RKO (cell line): ENCODE results near the gene NFKBIE.
A peak's percentile ranks its signal among the peaks of the same experiment; 100 is the strongest.

Source experiments
- DNase-seq: peaks from one replicate; pipeline ENCODE4 v3.0.0-alpha.2; 2016; ENCODE audit warnings: low spot score

Gene NFKBIE

DNA sequence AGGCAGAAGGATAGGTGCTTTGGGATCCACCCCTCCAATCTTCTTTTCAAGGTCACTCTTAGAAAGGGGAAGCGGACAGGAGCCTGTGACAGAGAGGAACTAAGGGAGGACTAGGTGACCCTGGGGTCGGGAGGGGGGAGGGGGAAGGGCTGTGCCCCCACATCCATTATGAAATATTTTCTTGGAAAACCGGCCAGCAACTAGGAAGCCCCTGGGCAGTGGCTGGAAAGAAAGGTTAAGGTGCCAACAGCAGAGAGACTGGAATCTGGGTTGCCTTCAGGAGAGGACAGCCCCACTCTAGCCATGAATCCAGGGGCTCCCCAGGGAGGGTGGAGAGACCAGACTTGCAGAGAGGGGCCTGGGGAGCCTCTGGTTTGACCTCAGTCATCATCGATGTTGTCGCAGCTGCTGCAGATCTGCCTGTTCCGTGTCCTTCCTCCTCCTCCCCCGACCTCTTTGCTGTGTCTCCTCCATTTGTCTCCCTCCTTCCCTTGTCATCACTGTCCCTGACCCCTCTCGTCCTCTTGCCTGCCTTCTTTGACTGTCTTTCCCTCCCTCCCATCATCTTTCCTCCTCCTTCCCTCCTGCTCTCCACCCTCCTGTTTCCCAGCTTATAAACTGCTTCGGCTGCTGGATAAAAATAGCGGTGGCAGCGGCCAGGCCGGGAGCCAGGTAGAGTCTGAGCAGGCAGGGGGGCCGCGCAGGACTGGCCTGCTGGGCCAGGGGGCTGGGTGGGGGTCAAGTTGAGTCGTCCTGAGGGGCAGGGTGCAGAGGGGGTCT, 38.8 kb downstream of the NFKBIE start:
- no peak for DNase-seq

DNA sequence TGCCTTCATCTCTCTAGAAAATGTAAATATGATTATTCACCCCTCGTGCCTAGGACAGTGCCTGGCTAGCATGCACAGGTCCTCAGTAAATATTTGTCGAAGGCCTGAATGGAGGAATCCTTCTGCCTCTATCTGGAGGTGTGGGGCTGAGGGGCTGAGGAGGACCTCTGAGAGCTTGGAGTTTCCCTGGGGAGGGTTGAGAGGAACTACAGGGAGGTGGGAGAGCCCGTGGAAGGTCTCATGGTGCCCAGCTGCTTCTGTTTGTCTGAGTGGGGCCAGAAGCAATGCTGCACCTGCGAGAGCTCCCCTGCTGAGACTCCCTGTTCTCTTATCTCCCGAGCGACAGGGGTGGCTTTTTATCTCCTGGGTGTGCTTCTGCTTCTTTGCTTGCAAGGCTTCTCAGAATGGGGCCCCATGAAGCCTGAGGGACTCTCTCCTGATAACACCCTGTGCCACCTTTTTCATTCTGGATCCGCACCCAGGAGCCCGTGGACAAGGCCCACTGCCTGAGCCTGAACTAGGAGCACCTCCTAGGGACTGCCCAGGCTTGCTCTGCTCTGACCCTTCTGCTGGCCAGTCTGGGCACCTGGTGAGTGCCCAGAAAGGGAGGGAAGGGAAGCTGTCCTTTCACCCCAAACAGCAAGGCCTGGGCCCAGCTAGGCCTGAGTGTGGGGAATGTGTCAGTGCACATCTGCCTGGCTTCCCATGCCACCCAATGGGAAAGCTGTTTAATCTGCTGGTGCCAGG, 39.6 kb downstream of the NFKBIE start:
- DNase-seq = no peak

DNA sequence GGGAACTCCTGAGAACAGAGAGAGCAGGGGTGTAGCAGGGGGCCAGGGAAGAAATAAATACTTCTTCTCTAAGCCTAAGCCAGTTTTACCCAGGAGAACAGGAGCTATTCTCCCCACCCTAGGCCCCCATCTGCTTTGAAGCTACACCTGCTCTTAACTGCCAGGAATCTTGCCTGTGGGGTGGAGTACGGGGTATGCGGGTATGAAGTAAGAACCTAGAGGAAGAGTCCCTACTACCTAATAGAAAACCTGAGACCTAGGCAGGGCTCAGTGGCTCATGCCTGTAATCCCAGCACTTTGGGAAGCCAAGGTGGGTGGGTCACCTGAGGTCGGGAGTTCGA, 40.4 kb downstream of the NFKBIE start:
- no peak for DNase-seq

DNA sequence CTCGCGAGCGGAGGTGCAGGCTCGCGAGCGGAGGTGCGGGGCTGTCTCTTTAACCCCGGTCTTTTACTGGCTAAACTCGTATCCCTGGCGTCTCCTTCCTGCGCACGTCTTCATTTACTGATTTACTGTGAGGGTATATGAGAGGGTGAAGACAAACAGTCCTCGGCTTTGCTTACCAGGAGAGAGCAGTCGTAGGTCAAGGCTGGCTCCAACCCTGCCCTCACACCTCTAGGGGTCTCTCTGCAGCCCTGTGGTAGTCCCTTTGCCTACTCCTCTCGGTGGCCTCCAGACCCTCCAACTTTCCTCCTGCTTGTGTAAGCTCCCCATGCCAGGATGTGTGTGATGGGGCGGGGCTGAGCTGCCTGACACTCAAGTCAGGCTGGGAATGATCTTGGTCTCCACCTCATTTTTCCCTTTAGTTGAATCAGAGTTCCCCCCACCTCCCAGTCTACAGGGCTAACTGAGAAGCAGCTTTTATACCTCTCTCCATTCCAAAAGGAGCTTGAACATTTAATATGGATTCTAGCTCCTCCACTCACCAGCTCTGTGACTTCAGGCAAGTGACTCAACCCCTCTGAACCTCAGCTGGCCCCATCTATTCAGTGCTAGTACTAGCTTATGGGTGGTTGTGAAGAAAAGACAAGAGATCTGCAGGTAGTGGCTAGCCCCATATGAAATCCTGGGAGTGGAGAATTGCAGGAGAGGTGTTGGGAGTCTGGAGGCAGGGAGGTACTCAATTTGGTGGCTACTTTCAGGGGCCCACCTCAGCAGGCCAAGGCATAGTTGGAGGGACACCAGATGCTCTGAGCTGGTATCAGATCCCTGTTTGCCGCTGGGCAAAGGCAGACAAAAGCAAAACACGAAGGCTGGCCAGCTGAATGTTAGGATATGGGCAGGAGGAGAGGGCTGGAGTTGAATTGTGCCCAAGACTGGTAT, 41.1 kb downstream of the NFKBIE start:
- DNase-seq = peak; percentile 75

DNA sequence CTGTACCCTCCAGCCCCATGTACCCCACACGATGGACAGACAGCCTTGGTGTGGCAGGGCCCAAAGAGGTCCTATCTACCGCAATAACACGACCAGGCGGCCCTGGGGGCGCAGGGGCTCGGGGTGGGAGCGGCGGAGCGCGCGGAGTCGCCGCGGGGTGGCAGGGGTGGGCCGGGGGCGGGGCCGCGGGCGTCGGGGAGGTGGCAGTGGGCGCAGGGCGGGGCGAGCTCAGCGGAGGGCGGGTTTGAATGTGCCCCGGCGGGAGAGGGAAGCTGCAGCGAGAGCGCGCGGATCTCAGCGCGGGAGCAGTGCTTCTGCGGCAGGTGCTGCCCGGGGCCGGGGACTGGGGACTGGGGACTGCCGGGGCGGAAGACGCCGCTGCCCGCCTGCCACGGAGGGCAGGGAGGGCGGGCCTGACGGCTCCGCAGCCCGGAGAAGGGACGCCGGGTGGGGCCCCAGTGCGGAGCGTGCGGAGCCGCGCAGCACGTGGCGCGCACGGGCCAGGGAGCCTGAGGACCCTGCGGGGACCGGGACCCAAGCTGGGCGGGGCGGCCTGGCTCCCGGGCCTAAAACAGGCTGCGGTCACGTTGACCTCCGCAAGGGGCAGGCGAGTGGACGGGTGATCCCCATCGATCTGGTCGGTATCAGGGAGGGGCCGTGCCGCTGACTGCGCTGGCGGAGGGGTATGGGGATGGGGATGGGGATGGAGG, 41.9 kb downstream of the NFKBIE start, which contains the start of gene SLC29A1:
Gene SLC29A1, plus strand, starts transcription at position 277 of the 710 bp plus-strand sequence. CDS start 3,719 bp downstream, outside the sequence.
- peak; percentile 74 for DNase-seq

DNA sequence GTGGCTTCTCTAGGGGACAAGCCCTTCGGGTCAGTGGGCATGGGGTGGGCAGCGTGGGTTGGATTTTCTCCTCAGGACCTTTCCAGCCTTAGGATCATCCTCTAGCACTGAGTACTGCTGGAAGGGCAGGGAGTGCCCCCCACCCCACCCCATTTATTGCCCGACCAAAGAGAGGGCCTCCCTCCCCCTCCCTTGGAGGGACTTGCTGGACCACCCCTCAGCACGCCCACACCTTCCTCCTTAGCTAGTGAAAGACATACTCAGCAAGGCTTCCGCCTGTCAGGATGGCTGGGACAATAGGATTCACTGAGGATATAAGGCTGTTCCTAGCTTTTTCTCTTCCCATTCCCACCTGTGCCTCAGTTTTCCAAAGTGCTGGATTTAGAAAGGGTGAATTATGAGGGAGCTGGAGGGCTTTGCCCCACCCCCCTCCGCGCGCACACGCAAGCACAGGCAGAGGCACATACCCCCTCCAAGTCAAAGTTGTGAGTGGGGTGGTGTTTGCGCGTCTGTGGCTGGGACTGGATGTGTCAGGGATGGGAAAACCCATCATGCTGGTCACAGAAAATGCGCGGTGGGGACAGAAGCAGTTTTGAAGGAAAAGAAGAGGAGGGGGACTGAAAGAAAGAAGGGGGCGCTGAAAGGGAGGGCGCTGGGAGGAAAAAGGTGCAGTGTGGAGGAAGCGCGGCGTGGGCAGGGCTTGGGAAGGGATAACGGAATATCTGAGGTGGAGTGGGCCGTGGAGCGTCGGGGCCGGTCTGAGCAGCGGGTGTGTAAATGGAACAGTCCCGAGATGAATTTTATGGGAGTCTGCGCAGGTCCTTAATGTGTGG, 42.6 kb downstream of the NFKBIE start:
- DNase-seq = peak; percentile 61

DNA sequence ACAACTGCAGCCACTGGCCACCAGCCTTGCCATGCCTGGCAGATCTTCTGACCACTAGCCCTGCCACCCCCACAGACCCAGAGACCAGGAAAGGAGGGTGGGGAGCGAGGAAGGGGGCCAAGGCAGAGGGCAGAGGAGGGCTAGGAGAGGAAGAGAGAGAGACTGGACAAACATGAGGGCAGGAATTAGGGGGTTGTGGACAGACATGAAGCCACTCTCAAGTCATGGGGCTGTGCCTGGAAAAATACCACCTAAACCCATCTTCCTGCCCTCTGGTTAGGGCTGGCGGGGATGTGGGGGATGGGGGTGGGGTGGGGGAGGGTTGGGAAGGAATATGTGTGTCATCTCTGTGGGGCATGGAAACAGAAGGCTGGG, 43.4 kb downstream of the NFKBIE start:
- no peak for DNase-seq

DNA sequence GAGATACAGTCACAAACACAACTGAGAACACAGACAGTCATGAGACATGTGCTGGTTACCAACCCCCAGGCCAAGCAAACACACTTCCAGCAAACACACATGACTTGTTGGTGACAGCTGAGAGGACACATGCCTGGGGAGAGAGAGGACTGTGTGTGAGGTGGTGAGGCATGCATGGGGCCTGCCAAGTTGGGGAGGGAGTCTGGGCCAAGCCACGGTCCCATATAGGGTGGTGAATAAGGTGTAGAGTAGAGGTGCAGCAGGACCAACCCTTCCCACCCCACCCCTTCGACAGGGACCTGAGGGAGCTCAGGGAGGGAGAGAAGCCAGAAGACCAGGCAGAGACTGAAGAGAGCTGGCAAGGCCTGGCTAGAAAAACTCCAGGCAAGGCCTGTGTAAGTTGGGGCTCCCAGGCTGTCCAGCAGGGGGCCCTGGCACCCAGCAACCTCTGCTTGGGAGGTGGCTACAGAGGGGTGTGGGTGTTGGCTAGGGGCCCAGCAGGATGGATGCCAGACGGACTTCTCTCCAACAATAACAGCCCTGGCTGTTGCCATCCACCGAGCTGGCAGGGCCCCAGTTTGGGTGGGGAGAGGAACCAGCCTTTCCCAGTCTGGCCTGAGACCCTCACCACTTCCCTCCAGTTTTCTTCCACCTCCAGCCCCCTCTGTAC, 43.9 kb downstream of the NFKBIE start:
- DNase-seq = peak; percentile 88

DNA sequence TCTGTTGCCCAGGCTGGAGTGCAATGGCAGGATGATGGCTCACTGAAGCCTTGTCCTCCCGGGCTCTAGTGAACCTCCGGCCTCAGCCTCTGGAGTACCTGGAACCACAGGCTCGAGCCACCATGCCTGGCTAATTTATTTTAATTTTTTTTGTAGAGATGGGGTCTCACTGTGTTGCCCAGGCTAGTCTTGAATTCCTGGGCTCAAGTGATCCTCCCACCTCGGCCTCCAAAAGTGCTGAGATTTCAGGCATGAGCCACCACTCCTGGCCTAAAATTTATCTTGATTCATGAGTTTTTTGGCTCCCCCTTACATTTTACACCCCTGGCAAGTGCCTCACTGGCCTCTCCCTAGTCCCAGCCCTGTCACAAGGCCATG, 44.4 kb downstream of the NFKBIE start:
- DNase-seq = no peak

DNA sequence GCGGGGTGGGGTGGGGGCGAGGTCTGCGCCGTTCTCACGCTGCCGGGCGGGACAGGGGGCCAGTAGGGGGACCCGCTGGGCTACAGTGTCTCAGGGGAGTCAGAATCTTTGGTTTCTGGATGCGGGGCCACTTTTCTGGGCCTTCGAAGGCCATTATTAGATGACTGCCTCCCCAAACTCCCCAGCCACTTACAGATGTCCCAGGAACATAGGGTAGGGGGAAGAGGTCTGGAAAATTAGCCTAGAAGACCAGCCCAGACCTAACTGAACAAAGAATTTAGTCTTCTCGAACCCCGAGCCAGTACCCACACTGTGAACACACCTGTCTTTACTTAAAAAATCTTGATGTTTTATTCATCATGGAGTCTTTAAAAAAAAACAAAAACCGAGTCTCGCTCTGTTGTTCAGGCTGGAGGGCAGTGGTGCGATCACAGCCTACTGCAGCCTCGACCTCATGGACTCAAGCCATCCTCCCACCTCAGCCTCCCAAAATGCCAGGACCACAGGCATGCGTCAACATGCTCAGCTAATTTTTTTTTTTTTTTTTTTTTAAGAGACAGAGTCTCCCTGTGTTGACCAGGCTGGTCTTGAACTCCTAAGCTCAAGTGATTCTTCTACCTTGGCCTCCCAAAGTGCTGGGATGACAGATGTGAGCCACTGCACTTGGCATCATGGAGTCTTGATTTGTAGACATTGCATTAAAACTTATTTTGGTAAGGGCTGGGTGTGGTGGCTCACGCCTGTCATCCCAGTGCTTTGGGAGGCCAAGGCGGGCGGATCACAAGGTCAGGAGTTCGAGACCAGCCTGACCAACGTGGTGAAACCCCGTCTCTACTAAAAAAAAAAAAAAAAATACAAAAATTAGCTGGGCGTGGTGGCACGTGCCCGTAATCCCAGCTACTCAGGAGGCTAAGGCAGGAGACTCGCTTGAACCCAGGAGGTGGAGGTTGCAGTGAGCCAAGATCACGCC, 45.3 kb downstream of the NFKBIE start:
- DNase-seq = no peak

DNA sequence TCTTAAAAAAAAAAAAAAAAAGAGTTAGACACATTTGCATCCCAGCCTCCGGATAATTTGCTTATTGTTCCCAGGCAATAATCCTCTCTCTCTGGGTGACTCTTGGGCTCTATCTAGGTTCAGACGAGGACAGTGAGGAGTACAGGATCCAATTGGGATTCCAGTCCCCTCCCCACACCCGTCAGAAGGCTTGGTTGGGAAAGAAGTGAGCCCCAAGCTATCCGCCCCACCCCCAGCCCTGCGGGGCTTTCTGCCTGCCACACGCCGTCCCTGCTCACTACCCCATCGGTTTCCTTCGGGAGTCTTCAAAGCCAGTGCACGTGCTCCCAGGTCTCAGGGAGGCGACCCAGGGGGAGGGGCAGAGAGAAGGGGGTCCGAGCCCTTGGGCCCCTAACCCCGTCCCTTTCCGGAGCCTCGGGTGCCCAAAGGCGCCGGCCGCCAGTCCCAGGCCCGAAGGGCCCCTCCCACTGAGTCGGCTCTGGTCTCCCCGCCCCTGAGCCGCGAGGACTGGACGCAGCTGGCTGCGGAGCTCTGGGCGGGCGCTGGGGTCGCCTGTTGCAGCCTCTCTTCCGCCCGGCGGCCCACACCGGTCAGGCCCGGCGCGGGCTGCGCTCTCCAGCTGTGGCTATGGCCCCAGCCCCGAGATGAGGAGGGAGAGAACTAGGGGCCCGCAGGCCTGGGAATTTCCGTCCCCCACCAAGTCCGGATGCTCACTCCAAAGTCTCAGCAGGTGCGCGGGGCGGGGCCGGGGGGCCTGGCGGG, 46.1 kb downstream of the NFKBIE start:
- peak; percentile 84 for DNase-seq

DNA sequence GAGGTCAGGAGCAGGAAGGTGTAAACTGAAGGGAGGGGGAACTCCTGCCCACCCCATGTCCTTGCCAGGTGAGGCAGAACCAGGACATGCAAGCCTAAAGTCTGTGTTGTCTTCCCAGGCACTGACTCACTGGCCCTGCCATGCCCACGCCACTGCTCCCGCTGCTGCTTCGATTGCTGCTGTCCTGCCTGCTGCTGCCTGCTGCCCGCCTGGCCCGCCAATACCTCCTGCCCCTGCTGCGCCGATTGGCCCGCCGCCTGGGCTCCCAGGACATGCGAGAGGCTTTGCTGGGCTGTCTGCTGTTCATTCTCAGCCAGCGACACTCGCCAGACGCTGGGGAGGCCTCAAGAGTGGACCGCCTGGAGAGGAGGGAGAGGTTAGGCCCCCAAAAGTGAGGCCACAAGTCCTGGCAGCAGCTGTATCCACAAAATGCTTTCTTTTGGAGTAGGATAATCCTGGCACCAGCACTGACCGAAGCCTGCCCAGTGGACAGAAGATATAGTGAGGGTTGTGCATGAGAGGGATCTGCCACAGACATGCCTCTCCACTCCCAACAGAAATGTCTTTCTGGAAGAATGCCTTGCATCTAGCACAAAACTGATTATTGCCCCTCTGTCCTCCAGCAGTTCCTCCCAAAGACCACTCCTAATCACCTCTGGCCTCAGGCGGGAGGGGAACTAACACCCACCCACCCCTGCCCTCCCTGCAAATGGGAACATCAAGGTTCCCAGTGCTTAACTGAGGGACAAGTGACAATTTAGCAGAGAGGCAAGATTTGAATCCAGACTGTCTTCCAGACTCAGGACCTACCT, 47.8 kb downstream of the NFKBIE start:
- no peak for DNase-seq

DNA sequence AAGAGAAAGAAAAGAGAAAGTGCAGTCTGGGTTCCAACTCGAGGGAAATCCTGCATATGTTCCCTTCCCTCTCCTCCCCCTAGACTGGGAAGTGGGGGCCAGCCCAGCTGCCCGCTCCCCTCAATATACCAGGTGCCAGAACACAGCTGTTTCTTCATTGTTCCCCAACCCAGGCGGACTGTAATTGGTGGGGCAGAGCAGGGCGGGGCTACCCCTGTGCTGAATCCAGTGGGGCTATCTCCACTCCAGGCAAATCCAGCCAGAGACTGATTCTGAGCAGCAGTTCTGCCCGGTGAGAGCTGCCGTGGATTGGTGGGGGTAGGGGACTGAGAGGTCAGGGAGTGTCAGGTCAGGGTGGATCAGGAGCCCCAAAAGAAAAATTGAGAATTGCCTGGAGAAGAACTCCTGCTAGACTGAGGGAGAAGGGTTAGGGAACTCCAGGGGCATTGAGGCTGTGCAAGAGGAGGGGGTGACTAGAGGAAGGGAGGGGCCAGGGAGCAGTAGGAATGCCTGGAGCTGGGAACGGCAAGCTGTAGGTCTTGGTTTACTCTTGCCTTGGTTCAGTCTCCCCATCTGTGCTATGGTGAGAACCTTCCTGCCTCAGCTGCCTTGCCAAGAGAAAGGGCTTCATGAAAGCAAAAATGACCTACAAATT, 48.5 kb downstream of the NFKBIE start, which contains the start of gene MYMX:
Gene MYMX, plus strand, starts transcription at position 250 of the 655 bp plus-strand sequence. CDS start 546 bp downstream, outside the sequence.
- no peak for DNase-seq

DNA sequence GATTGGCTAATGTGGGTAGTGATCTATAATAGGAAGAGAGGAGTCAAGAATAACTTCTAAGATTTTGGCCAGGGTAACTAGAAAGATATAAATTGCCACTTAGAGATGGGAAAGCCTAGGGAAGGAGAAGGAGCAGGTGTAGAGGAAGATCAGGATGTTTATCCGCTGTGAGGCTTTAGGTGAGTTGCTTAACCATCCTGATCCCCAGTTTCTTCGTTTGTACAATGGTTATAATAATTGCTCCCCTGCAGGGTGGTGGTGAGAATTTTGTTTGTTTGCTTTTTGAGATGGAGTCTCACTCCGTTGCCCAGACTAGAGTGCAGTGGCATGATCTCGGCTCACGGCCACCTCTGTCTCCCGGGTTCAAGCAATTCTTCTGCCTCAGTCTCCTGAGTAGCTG, 51.0 kb downstream of the NFKBIE start:
- no peak for DNase-seq

DNA sequence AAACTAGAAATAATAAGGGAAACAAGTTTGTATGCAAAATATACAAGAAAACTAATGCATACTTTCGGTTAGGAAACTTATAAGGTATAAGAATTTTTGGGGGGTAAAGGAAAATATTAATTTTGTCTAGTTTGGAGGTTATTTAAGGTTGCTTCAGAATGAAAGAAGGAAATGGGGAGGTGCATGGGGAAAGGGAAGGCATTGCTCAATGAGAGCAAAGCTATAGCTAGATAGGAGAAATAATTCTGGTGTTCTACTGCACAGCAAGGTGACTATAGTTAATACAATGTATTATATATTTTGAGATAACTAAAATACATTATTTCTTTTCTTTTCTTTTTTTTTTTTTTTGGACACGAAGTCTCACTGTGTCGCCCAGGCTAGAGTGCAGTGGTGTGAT, 54.1 kb downstream of the NFKBIE start:
- no peak for DNase-seq
